NCI-H774 (cell line): ENCODE measurements around the gene IL13RA1.
"Not testable (repeated sequence)": the region's sequence is repeated elsewhere in the genome, so short reads cannot be mapped to it uniquely, and the experiment has no call there.

Experiments used
- DNase-seq: peaks from one replicate; lab custom pipeline; 2025; lab: John Stamatoyannopoulos, UW

IL13RA1 gene

DNA sequence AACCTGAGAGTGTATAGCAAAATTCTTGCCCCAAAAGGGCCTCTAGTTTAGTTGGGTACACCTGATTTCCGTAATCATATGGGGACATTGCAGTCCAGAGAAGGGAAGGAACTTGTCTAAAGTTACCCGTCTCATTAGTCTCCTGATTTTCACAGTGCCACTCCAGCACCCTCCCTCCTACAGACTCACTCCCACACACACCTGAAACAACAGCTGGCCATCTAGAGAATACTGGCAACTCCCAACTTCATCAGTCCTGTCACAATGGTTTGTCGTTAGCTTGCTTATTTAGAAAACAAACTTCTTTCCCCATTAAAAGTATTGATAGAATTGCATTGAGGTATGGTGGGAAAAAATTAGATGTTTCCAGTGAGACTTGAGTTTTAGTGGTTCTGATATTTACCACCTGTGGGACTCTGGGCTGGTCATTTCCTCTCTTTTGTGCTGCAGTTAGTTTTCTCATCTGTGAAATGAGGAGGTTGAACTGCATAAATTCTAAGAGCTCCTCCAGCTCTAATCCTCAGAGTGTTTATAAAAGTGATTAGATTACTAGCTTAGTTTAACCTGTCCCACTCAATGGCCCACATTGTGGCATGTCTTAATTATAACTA is 1.7 kb downstream of the IL13RA1 start:
- DNase-seq = no peak

DNA sequence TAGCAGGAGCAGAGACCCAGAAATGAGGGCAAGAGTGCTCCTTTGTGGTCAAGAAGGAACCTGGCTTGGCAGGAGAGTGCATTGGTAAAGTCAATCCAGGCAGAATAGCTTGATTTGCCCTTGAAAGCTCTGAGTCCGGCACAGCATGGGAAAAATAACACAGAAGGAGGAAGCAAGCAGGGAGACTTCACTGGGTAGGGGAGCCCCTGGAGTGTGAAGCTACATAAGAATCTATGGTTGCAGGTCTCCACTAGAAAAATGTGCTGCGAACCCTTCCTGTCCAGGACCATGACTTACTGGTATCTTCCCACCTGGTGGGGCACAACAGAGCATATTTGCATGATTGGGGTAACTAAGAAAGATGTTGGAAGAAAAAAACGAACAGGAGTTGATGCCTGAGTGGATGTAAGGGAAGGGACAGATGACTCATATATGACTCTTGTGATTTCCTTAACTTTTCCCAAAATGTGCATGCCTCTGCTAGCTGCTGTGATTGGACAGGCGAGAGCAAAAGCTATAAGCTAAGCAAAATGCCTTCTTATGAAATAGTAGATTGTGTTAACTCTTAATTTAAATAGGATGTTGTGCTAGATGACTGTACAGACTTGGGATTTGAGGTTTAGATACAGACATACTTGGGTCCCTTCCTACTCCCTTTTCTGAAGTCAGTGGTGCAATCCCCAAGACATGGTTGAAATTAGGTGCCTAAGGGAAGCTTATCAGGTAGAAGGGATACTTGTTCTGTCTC is 3.3 kb downstream of the IL13RA1 start:
- DNase-seq = no peak

DNA sequence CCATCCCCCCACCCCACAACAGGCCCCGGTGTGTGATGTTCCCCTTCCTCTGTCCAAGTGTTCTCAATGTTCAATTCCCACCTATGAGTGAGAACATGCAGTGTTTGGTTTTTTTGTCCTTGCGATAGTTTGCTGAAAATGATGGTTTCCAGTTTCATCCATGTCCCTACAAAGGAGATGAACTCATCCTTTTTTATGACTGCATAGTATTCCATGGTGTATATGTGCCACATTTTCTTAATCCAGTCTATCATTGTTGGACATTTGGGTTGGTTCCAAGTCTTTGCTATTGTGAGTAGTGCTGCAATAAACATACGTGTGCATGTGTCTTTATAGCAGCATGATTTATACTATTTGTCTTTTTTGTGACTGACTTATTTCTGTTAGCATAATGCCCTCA is 5.1 kb downstream of the IL13RA1 start:
- DNase-seq = not testable (repeated sequence)

DNA sequence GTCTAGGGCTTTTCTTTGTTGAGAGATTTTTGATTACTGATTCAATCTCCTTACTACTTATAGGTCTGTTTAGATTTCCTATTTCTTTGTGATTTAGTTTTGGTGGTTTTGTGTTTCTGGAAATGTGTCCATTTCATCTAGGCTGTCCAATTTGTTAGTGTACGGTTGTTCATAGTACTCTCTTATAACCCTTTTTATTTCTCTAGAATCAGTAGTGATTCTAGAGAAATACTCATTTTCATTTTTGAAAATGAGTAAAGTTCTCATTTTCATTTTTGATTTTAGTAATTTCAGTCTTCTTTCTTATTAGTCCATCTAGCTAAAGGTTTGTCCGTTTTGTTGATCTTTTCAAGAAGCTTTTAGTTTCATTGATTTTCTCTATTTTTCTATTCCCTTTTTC is 7.5 kb downstream of the IL13RA1 start:
- DNase-seq = no peak

DNA sequence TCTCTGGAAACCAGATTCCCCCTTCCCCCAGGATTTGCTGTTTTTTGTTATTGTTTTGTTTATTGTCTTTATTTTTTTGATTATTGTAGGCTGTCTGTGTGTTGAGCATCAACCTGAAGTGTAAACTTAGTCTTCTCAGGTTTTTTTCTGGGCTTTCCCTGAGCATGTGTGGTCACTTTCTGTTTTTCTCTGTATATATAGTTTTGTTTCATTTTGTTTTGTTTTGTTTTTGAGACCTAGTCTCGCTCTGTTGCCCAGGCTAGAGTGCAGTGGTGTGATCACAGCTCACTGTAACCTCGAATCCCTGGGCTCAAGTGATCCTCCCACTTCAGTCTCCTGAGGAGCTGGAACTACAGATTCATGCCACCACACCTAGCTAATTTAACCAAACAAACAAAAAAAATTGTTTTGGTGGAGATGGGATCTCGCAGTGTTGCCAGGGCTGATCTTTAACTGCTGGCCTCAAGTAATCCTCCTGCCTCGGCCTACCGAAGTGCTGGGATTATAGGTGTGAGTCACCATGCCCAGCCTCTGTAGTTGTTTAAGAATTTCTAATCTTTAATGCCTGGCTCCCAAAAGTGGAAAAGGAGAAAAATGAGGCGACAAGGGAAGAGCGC is 9.1 kb downstream of the IL13RA1 start:
- no peak for DNase-seq

DNA sequence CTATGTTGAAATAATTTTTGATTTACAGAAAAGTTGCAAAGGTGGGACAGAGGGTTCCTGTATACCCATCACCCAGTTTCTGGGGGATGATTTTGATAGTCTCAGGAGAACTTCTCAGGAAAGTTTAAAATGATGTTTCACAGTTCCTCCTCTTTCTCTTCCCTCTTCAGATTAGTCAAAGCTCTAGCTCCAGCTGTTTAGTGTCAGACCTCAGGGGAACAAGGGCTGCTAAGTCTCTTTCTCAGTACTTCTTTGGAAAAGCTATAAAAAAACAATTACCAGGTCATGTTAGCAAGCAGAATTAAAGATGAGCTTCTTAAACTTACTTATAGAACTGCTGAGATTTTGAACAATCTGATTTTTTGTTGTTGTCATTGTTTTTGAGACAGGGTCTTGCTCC is 12.2 kb downstream of the IL13RA1 start:
- DNase-seq = no peak

DNA sequence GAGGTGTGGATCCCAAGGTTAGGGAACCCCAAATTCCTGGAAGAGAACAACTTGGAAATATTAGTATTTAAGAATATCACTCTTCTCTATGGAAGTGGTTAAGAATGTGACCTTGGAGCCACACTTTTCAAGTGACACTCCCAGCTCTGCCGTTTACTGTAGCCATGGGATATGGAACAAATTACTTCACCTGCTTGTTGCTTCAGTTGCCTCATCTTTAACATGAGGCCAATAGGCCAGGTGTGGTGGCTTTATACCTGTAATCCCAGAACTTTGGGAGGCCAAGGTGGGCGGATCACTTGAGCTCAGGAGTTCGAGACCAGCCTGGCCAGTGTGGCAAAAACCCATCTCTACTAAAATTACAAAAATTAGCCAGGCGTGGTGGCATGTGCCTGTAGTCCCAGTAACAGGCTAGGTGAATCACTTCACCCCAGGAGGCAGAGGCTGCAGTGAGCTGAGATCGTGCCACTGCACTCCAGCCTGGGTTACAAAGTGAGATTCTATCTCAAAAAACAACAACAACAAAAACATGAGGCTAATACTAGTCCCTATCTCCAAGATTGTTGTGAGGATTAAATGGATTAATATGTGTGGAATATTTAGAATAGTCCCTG is 13.0 kb downstream of the IL13RA1 start:
- DNase-seq = no peak

DNA sequence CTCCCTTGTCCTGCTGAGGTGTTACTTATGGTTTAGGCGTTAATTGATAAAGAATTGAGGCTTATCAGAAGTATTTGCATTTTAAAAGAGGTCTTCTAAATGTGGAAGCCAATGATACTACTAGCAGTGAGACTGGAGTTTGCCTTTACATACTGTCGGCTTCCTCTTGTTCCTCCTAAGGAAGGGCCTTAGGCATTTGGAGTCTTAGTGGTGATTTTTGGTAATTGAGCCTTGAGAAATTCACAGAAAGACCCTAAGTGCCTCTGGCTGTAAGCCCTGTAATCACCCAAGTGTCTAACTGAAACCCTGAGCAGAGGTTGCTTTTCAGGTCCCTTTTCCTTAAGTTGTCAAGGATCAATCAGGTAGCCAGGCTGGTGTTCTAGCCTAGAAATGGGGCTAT is 14.8 kb downstream of the IL13RA1 start:
- DNase-seq = no peak

DNA sequence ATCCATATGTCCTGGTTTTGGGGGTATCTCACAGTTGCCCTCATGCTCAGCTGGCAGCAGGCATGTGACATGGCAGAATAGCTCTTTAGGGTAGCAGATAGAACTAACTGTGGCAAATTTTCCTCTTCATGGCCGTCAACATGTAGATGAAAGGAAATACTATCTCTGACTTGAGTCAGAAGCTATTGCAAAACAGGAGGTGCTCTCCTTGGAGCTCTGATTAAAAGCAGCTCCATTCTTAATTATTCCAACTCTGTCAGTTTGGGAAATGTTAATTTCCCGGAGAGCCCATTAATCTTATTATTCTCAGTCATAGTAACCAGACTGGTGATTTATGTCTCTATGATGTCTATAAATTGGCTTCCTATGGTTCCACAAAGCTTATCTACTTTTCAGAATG is 18.2 kb downstream of the IL13RA1 start:
- DNase-seq = no peak

DNA sequence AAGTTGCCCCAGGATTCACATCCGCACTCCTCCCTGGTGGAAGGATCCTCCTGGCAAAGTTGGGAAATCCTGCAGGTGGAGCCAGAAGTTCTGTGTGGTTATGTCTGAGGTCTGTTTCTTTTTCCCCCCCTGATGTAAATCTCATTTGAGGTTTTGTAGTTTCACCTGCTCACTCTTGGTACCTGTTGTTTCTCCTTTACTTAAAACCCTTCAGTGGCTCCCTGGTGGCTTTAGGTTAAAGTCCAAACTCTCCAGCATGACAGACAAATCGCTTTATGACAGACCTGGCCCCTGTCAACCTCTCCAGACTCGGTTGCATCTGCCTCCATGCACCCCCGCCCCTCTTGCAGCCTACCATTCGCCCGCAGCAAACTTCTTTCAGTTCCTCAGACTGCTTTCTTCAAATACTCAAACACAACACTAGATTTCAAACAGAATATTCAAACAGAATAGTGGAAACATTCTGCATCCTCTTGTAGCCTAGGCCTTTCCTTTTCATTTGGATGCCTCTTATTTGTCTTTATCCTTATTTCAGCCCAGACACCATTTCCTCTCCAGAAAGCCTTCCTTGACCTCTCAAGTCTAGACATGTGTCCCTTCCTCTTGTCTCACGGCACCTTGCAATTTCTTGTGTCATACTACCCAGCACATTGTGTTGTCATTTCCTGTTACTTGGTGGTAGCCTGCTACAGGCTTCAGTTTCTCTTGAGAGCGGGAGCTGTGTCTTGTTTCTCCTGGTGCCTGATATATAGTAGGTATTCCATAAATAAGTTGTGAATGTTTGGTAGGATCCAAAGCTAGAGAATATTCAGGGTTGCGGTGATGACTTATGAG is 24.8 kb downstream of the IL13RA1 start:
- DNase-seq = no peak

DNA sequence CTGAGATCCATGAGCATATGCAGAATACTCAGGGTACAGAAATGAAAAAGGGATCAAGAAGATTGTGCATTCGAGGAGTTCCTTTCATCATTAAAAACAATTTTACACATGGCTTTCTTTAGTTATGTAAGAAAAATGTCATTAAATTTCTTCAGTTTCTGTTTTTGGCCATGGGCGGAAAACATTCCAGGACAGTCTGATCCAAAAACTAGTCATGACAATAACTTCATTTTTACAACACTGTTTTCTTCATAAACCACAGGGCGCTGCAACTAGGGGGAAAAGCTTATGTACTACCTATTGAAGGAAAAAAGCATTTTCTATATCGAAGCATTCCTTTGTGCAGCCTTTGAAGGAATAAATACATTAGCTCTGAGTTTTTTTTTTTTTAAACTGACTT is 28.2 kb downstream of the IL13RA1 start:
- DNase-seq = no peak

DNA sequence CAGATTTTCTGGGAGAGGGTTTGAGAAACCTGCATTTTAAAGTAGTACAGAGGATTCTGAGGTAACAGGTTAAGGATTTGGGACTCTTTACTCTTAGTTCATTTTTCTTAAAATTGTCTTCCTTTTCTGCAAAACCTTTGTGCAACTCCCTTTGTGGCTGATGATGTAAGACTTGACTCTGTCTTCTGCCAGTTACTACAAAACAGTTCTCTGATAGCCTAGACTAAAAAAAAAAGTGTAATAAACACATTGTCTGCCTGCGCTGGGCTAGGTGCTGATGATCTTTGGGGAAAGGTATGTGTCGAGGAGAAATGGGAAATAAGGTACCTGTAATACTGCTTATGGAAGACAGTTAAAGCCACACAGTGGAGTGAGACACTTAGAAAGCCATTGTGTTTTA is 28.7 kb downstream of the IL13RA1 start:
- no peak for DNase-seq

DNA sequence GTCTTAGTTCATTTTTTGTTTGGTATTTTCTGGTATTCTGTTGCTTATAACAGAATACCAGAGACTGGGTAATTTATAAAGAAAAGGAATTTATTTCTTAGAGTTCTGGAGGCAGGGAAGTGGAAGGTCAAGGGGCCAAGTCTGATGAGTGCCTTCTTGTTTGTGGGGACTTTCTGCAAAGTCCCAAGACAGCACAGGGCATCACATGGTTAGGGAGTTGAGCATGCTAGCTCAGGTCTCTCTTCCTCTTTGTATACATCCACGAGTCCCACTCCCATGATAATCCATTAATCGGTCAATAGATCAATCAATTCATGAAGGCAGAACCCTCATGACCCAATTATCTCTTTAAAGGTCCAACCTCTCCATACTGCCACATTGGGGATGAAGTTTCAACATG is 31.1 kb downstream of the IL13RA1 start:
- no peak for DNase-seq

DNA sequence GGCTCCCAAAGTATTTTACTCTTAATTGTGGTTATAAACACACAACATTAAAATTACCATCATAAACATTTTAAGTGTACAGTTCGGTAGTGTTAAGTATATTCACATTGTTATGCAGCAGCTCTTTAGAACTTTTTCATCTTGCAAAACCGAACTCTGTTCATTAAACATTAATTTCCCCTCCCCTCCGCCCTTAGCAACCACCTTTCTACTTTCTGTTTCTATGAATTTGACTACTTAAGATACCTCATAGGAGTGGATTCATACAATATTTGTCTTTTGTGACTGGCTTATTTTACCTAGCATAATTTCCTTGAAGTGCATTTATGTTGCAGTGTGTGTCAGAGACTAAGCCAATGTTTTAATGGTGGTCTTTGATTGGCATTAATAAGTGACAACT is 32.6 kb downstream of the IL13RA1 start:
- DNase-seq = no peak

DNA sequence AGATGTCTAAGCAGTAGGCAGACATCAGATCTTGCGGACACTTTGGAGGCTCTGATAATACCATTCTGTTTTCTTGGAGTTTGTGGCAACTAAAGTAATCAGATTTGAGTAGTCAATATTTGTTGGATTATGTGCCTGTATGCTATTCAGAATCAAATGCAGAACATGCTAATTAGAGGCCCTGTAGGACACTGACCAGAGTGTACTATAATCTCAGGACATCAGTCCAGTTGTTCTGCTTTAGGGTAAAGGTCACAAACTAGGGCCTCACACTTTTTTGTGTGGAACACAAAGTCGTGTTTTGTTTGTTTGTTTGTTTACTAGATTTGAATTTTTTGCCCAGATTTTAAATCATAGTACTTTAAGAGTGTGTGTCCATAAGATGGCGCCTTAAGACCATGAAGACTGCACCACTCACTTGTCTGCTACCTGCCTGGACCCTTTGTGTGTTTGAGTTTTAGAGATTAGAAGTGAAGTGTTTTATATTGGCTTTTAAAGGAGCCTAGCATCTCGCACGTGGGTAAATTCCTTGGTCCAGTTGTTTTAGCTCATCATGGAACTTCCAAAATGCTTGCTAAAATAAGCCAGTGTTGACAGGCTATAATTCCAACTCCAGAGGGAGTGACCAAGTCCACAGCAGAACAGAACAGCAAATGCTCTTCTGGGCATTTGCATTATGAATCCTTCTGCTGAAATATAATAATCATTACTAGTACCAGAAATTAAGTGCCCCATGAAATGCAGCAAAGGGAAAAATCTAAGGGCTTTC is 34.7 kb downstream of the IL13RA1 start:
- DNase-seq = no peak

DNA sequence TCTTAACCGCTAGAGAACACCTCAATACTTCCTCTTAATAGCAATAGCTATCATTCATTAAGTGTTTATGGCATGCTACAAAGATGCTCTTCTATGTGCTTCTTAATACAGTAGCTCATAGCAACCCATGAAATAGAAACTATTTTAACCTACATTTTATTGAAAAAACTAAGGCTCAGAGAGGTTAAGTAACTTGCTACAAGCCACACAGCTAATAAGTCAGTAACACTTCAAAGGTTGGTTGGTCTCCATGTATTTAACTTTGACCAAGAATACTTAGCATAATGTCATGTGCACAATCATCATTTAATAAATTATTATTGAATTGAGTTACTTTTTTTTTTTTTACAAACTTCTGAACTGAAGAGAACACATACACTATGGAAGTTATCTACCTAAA is 36.1 kb downstream of the IL13RA1 start:
- DNase-seq = no peak

DNA sequence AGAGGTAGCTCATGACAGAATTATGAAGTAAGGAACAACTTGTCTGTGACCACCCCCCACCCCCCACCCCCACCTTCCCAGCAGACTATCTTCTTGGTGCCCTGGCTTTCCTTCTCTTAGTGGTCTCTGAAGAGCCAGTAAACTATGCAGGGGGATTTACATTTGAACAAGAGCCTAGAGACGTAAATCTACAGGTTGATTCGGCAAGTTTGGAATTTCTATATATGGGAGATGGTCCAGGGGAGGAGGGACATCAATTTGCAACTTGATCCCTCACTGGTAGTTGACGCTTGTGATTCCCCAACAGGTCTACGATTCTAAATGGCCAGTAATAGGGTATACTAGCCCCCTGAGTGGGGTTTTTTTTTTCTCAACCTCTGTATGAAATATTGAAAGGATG is 36.7 kb downstream of the IL13RA1 start:
- no peak for DNase-seq

DNA sequence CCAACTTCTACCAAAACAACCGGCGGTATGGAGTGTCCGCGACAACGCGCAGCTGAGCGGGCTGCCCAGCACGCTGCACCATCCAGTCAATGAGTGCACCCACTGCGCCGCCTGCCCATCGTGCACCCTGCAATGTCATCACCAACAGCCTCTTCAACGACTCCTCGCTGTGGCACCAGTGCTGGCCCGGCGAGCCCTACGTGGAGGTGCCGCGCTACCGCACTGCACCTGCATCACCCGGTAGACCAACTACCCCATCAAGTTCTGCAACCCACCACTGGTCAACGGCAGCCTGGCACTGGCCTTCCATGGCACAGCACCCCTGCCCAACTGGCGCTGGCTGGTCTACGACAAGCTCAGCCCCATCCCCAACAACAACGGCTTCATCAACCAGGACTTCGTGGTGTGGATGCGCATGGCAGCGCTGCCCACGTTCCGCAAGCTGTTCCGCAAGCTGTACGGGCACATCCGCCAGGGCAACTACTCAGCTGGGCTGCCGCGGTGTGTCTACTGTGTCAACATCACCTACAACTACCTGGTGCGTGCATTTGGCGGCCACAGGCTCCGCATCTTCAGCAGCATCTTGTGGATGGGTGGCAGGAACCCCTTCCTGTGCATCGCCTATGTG is 42.8 kb downstream of the IL13RA1 start:
- no peak for DNase-seq

DNA sequence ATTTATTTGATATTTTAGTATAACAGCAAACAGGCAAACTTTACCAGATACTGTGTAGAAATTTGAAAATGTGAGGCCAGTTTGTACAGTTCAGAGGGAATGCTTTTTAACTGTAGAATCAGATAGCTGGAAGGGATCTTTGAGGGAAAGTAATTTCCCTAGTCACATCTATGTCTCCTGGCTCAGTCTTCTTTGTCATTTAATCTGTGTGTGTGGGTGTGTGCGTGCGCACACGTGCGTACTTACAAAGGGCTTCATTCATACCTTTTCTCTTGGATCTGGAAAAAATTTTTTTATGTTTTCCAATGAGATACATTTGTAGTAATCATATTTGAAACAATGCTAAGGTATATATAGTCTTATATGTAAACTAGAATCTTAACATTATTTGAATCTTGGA is 44.6 kb downstream of the IL13RA1 start:
- DNase-seq = no peak

DNA sequence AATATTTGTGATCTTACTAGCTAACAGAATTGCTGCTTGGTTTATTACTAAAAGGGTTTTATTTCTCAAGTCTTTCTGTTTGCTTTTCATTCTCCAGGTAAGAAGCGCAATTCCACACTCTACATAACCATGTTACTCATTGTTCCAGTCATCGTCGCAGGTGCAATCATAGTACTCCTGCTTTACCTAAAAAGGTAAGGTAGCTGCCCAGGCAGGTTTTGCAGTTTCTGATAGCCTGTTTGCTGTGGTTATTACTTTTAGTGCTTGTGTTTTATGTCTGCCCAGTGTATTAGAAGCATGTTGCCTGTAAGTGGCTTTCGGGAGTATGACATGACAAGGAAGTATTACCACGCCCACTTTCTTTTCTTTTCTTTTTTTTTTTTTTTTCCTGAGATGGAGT is 46.4 kb downstream of the IL13RA1 start:
- DNase-seq = no peak

DNA sequence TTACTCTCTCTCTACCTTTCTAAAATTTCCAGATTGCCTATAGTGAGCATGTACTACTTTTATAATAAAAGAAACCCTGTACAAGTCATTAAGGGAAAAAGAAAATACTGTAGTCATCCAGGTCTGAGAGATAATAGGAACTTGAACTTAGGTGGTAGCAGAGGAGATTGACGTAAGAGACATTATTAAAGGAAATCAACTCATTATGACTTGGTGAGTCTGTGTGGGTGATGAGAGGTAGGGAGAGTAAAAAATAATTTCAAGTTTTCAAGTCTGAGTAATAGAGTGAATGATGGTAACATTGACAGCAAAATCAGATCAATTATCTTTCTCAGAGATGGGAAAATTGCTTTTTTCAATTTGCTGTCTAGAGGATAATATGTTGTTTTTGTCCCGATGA is 52.2 kb downstream of the IL13RA1 start:
- DNase-seq = no peak
